CD4-positive, alpha-beta T cell treated with Interferon alpha-2 for 1 hour (primary cell): Measurements from ENCODE around the gene ATP6V1G1.

Experiments used
- DNase-seq, 2 donors: peaks; one replicate each; pipeline ENCODE4 v3.0.0-alpha.2; 2020 to 2022

Gene ATP6V1G1

GRCh38 chr9:114613087-114613486 is 25.5 kb downstream of the ATP6V1G1 start:
- no peak for DNase-seq

GRCh38 chr9:114613919-114614318 is 26.4 kb downstream of the ATP6V1G1 start:
- DNase-seq, result no peak

- no peak for DNase-seq
Observed at GRCh38 chr9:114614373-114614772, 26.8 kb downstream of the ATP6V1G1 start.

GRCh38 chr9:114616684-114617520 is 29.3 kb downstream of the ATP6V1G1 start:
- peak; percentile 15 to 69 for DNase-seq

GRCh38 chr9:114619191-114619761 is 31.7 kb downstream of the ATP6V1G1 start:
- peak; percentile 19 to 55 for DNase-seq

GRCh38 chr9:114621561-114621960 is 34.0 kb downstream of the ATP6V1G1 start:
- DNase-seq, result no peak

GRCh38 chr9:114621975-114622609 is 34.5 kb downstream of the ATP6V1G1 start:
- DNase-seq, result no peak

GRCh38 chr9:114624677-114625076 is 37.1 kb downstream of the ATP6V1G1 start:
- no peak for DNase-seq

GRCh38 chr9:114626415-114627020 is 38.9 kb downstream of the ATP6V1G1 start:
- no peak for DNase-seq

- no peak for DNase-seq
Observed at GRCh38 chr9:114627553-114627952, 40.0 kb downstream of the ATP6V1G1 start.

- no peak for DNase-seq
Observed at GRCh38 chr9:114629563-114630090, 42.1 kb downstream of the ATP6V1G1 start.

GRCh38 chr9:114631166-114631565 is 43.6 kb downstream of the ATP6V1G1 start:
- DNase-seq, result no peak

GRCh38 chr9:114633438-114634089 is 46.0 kb downstream of the ATP6V1G1 start:
- no peak for DNase-seq

GRCh38 chr9:114634387-114634786 is 46.8 kb downstream of the ATP6V1G1 start:
- DNase-seq, result no peak

- no peak for DNase-seq
Observed at GRCh38 chr9:114638404-114638803, 50.8 kb downstream of the ATP6V1G1 start.

- DNase-seq, result no peak
Observed at GRCh38 chr9:114641967-114642366, 54.4 kb downstream of the ATP6V1G1 start.

GRCh38 chr9:114643001-114643400 is 55.4 kb downstream of the ATP6V1G1 start:
- no peak for DNase-seq

- no peak for DNase-seq
Observed at GRCh38 chr9:114643896-114644295, 56.3 kb downstream of the ATP6V1G1 start.
